Measurements from ENCODE around the gene KCNQ2. TPM values are rescaled to one million over a fixed set of nuclear protein-coding genes. Genes with fewer than 3 reads are reported as not detected.

The KCNQ2 gene
- total and polyA plus RNA-seq, 12 donors = 0.03 to 3.8 (median 1.4) TPM; not detected in 7

DNA sequence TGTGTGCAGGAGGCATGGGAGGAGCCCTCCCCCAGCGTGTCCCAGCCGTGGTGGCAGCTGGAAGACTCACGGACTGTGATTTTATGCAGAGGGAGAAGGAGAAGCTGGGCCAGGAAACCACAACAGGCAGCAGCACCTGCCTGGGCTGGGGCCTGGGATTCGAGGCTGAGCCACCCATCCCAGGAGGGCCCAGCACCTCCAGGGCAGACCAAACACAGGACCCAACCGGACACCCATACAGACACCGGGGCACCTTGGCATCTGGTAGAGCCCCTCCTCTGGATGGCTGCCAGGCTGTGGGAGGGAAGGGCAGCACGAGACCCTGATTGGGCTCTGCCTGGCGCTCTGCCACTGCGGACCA lies 69.6 kb downstream of the KCNQ2 start:
- Histone ChIP-seq H3K9me3 (no peaks in the 10 kb centered on the region), H3K27me3 (peaks cover 0 to 63% (median 17%) of the 10 kb centered on the region in 7 donors), H3K4me1 (no peaks in the 10 kb centered on the region), H3K27ac (no peak overlapping the region), H3K4me3 (no peak overlapping the region), H3K36me3 (no peaks in the 10 kb centered on the region)
- intact Hi-C loops (cut with DNase I) = no loop called here
- 47 to 49% methylated on average over 9 of the region's 9 CpGs for WGBS, 2 donors
- no peak for ATAC-seq
- no peak for DNase-seq
- TF ChIP-seq, protein P1, sequence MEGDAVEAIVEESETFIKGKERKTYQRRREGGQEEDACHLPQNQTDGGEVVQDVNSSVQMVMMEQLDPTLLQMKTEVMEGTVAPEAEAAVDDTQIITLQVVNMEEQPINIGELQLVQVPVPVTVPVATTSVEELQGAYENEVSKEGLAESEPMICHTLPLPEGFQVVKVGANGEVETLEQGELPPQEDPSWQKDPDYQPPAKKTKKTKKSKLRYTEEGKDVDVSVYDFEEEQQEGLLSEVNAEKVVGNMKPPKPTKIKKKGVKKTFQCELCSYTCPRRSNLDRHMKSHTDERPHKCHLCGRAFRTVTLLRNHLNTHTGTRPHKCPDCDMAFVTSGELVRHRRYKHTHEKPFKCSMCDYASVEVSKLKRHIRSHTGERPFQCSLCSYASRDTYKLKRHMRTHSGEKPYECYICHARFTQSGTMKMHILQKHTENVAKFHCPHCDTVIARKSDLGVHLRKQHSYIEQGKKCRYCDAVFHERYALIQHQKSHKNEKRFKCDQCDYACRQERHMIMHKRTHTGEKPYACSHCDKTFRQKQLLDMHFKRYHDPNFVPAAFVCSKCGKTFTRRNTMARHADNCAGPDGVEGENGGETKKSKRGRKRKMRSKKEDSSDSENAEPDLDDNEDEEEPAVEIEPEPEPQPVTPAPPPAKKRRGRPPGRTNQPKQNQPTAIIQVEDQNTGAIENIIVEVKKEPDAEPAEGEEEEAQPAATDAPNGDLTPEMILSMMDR (IDR thresholded peaks at IDR 0.05) = no peak

DNA sequence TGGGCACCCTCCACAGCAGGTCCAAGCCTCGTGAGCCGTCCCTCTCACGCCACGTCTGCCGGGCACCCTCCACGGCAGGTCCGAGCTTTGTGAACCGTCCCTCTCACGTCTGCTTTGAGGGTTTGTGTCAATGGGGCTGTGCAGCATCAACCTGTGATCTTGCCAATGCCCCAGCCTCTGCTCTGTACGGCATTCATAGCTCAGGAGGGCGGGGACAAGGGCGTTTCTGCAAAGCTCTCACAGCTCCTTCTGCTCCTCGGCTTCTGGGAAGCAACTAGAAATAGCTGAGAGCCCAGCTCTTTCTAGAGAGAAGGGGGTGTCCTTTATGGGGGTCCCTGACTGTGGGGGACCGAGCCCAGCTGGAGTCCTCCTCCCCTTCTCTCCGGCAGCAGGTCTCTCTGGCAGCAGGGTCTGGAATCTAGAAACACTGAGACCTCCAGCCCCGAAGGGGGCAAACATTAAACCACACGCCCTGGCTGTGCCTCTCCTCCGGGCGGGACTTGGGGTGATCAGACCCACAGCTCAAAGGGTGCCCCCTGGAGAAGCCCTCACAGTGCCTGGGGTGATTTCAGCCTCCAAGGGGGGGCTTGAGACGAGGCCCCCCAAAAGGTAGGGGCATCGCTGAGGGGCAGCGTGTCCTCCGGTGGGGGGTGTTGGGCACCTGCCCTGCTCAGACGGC lies 70.1 kb downstream of the KCNQ2 start:
- Histone ChIP-seq H3K27ac (no peak overlapping the region), H3K36me3 (no peaks in the 10 kb centered on the region), H3K9me3 (no peaks in the 10 kb centered on the region), H3K4me3 (no peak overlapping the region), H3K4me1 (no peaks in the 10 kb centered on the region), H3K27me3 (peaks cover 0 to 68% (median 18%) of the 10 kb centered on the region in 7 donors)
- TF ChIP-seq, protein P1 (IDR thresholded peaks at IDR 0.05) = no peak
- DNase-seq = no peak
- ATAC-seq = no peak
- intact Hi-C loops (cut with DNase I) = no loop called here
- 54 to 63% methylated on average over 24 of the region's 24 CpGs for WGBS, 2 donors

DNA sequence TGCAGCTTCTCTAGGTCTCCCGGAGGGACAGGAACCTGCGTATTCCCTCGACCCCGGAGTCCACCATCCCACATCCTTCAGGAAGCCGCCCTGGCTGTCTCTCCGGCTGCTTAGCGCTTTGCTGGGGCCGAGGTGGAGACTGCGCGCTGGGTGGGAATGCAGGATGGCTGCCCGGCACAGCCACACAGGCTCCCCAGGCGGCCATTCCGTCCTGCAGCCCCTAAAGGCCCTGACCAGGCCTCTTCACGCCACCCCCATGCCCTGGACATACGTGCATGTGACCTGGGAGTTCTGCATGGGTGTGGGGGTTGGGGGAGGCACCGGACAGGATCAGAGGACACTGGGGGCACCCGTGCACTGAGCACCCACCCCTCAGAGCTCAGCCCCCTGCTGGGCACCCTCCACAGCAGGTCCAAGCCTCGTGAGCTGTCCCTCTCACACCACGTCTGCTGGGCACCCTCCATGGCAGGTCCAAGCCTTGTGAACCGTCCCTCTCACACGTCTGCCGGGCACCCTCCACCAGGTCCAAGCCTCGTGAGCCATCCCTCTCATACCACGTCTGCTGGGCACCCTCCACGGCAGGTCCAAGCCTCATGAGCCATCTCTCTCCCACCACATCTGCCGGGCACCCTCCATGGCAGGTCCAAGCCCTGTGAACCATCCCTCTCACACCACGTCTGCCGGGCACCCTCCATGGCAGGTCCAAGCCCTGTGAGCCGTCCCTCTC lies 70.9 kb downstream of the KCNQ2 start:
- Histone ChIP-seq H3K27me3 (peaks cover 0 to 70% (median 18%) of the 10 kb centered on the region in 7 donors), H3K36me3 (no peaks in the 10 kb centered on the region), H3K4me1 (no peaks in the 10 kb centered on the region), H3K27ac (no peak overlapping the region), H3K4me3 (no peak overlapping the region), H3K9me3 (no peaks in the 10 kb centered on the region)
- no peak for ATAC-seq
- no peak for DNase-seq
- TF ChIP-seq, protein P1 (IDR thresholded peaks at IDR 0.05) = no peak
- intact Hi-C loops (cut with DNase I) = no loop called here
- WGBS, 2 donors = 72 to 75% methylated on average over 29 of the region's 29 CpGs

DNA sequence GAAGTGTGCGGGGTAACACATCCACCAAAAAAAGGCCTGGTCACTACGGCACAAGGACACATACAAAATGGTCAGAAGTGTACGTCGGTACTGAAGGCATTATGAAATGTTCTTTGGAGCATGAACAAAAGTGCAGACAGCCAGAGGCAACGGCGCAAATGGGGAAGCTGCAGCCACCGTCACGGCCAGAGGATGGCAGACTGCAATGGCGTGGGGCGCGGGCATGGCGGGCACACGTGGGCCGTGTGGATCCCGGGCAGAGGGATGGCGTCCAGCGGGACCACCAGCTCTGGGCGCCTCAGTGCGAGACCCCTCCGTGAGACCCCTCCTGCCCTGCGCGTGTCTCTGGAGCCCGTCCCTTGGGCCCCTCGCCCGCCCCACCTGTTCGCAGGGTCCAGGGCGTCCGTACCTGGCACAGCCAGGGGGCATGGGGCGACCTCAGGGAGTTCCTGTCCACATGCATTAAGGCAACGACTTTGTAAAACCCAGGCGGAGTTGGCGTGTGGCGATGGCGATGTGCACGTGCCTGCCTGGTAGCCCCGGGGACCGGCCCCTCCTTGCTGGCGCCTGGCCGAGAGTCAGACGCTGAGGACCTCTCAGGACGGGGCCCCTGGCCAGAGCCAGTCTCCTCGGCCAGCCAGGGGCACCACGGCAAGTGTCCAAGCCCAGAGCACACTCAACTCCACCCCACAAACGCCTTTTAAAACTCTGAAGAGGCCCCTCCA lies 71.8 kb downstream of the KCNQ2 start:
- no peak for DNase-seq
- no peak overlapping the region for H3K4me3 ChIP-seq
- no peak for ATAC-seq
- no peaks in the 10 kb centered on the region for H3K36me3 ChIP-seq
- H3K27ac ChIP-seq = no peak overlapping the region
- no peaks in the 10 kb centered on the region for H3K9me3 ChIP-seq
- intact Hi-C loops (cut with DNase I) = no loop called here
- peaks cover 0 to 77% (median 18%) of the 10 kb centered on the region in 7 donors for H3K27me3 ChIP-seq
- H3K4me1 ChIP-seq = no peaks in the 10 kb centered on the region
- 84 to 87% methylated on average over 42 to 44 of the region's 44 CpGs for WGBS, 2 donors
- TF ChIP-seq, protein P1 (IDR thresholded peaks at IDR 0.05) = no peak

All from heart right ventricle (tissue), 16 donors.